Naive thymus-derived CD8-positive, alpha-beta T cell (primary cell): Measurements from ENCODE around the gene PGS1. TPM values are rescaled to one million over a fixed set of nuclear protein-coding genes. Genes with fewer than 3 reads are reported as not detected.
A peak's percentile ranks its signal among the peaks of the same experiment; 100 is the strongest.

Experiments used
- ATAC-seq, 2 donors: fragments of 150-1000 bp; cut with Tn5 transposase in 1 of 2; sonication (Bioruptor Pico), chemical (Tn5 transposase) in 1 of 2; 1 replicate in 1 of 2; 2 replicates in 1 of 2; pipeline ENCODE4 v1.10.0; 2021; ENCODE audit warnings: mild to moderate bottlenecking in 2 of 2, moderate library complexity in 2 of 2
- POLR2A ChIA-PET: fragments of 350-600 bp; sonication (Branson Sonifier 250); formaldehyde crosslinking; loops from one replicate; lab custom pipeline; 2021; ENCODE audit warnings: antibody characterized with exemption; lab: Charles Lee
- DNase-seq, 10 donors: peaks; one replicate each; pipeline versions ENCODE4 v3.0.0 to v3.0.0-alpha.2; 2020 to 2022
- H3K27ac Mint-ChIP-seq, 10 donors: one replicate each; pipeline ENCODE4 v1.8.0; 2020 to 2022; ENCODE audit warnings: mild to moderate bottlenecking in 10 of 10, mixed read lengths in 10 of 10, moderate library complexity in 4 of 10, inconsistent platforms in 1 of 10
- H3K27me3 Mint-ChIP-seq, 5 donors: one replicate each; pipeline ENCODE4 v1.8.0; 2021 to 2022; ENCODE audit warnings: mixed read lengths in 5 of 5
- H3K36me3 Mint-ChIP-seq, 3 donors: one replicate each; pipeline ENCODE4 v1.8.0; 2020 to 2022; ENCODE audit warnings: mixed read lengths in 3 of 3, mild to moderate bottlenecking in 2 of 3, inconsistent platforms in 1 of 3
- H3K4me1 Mint-ChIP-seq, 4 donors: one replicate each; pipeline ENCODE4 v1.8.0; 2021 to 2022; ENCODE audit warnings: mixed read lengths in 4 of 4
- H3K4me3 Mint-ChIP-seq, 10 donors: one replicate each; pipeline ENCODE4 v1.8.0; 2020 to 2022; ENCODE audit warnings: mild to moderate bottlenecking in 10 of 10, mixed read lengths in 10 of 10, moderate library complexity in 6 of 10, inconsistent platforms in 1 of 10
- H3K9me3 Mint-ChIP-seq, 9 donors: one replicate each; pipeline ENCODE4 v1.8.0; 2020 to 2022; ENCODE audit warnings: mixed read lengths in 9 of 9, mild to moderate bottlenecking in 3 of 9, inconsistent platforms in 1 of 9, moderate library complexity in 1 of 9
- polyA plus RNA-seq, 3 donors: library from polyadenylated mRNA; unstranded; fragments of 300-500 nt; fragmentation: Illumina TruSeq; gene quantifications; one replicate each; pipeline ENCODE4 v1.2.3, GENCODE V29; 2021
- total RNA-seq, 8 experiments: library from RNA in 2 of 8; stranded (reverse) in 2 of 8; gene quantifications; one replicate each; pipeline ENCODE4 v1.2.3 and lab custom pipeline; 2021 to 2026

PGS1 gene
- total and polyA plus RNA-seq, 5 experiments from 2014 or later = 24.3 to 73.4 (median 46.6) TPM

DNA sequence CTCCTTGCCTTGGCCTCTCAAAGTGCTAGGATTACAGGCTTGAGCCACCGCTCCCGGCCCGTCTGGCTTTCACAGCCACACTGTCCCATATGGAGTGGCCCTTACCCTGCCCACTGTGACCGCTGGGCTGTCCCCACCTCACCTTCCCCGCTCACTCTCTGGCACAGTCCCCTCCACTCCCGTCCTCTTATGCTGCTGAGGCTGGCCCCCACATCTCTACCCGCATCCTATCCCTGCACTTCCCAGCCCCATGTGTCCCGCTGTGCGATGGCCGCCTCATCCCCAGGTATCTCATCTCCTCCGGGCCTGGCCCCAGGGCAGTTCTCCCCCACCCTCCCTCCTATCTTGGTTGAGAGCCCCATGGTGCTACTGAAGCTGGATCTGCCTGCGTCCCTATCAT is 93.2 kb downstream of the PGS1 start:
- Mint-ChIP-seq H3K9me3 (no peaks in the 10 kb centered on the region), H3K4me1 (peaks cover 0 to 13% (median 7%) of the 10 kb centered on the region in 4 donors), H3K27me3 (peaks cover 0 to 7% (median 0%) of the 10 kb centered on the region in 5 donors), H3K4me3 (no peak overlapping the region), H3K27ac (peak overlapping the region in 1 of 10 donors; percentile 24), H3K36me3 (no peaks in the 10 kb centered on the region)
- DNase-seq = no peak
- ATAC-seq = no peak
- POLR2A ChIA-PET = no interaction called here

- H3K27ac Mint-ChIP-seq = peak overlapping the region in 1 of 10 donors; percentile 48
- peaks cover 0 to 13% (median 6%) of the 10 kb centered on the region in 4 donors for H3K4me1 Mint-ChIP-seq
- peaks cover 0 to 7% (median 0%) of the 10 kb centered on the region in 5 donors for H3K27me3 Mint-ChIP-seq
These were observed 93.8 kb downstream of the PGS1 start for GRCh38 chr17:78472035-78472905.

GRCh38 chr17:78473951-78474613 is 95.6 kb downstream of the PGS1 start:
- H3K4me3 Mint-ChIP-seq = peak overlapping the region in 1 of 10 donors; percentile 78
- ATAC-seq = no peak
- H3K27me3 Mint-ChIP-seq = peaks cover 0 to 7% (median 0%) of the 10 kb centered on the region in 5 donors
- H3K27ac Mint-ChIP-seq = peak overlapping the region in 2 of 10 donors; percentile 60 to 68
- no peak for DNase-seq
- no peaks in the 10 kb centered on the region for H3K9me3 Mint-ChIP-seq
- peaks cover 0 to 13% (median 6%) of the 10 kb centered on the region in 4 donors for H3K4me1 Mint-ChIP-seq
- H3K36me3 Mint-ChIP-seq = no peaks in the 10 kb centered on the region
- POLR2A ChIA-PET = no interaction called here

More at GRCh38 chr17:78472035-78472905, 93.8 kb downstream of the PGS1 start:
- POLR2A ChIA-PET = no interaction called here
- Mint-ChIP-seq H3K9me3 (no peaks in the 10 kb centered on the region), H3K36me3 (no peaks in the 10 kb centered on the region), H3K4me3 (no peak overlapping the region)
- ATAC-seq = no peak
- no peak for DNase-seq

Other genes with a start within 250 kb of the PGS1 start
- gene TMC6, start 249.9 kb upstream of the PGS1 start, total RNA-seq = 100 to 1,000 TPM; 809 to 819 TPM
- 100 to 1,000 TPM; 186 to 253 (median 209) TPM for gene TMC6, start 249.9 kb upstream of the PGS1 start, polyA plus RNA-seq
- gene TMC8, start 247.9 kb upstream of the PGS1 start, total RNA-seq = 100 to 1,000 TPM; 367 to 370 TPM
- 100 to 1,000 TPM in 1 of 3 donors, 10 to 100 TPM in 2; 62.5 to 141 (median 72.9) TPM for gene TMC8, start 247.9 kb upstream of the PGS1 start, polyA plus RNA-seq
- gene C17orf99, start 232.3 kb upstream of the PGS1 start, total RNA-seq = under 1 TPM in 1 of 2 experiments, not detected in 1; 0.60 TPM
- not detected for gene C17orf99, start 232.3 kb upstream of the PGS1 start, polyA plus RNA-seq
- 10 to 100 TPM; 58.1 to 66.6 TPM for gene SYNGR2, start 210.1 kb upstream of the PGS1 start, total RNA-seq
- gene SYNGR2, start 210.1 kb upstream of the PGS1 start, polyA plus RNA-seq = 100 to 1,000 TPM in 1 of 3 donors, 10 to 100 TPM in 2; 88.4 to 108 (median 92.1) TPM
- gene TK1, start 191.6 kb upstream of the PGS1 start, total RNA-seq = not detected
- gene TK1, start 191.6 kb upstream of the PGS1 start, polyA plus RNA-seq = 1 to 10 TPM in 1 of 3 donors, under 1 TPM in 1, not detected in 1; 0.18 to 1.1 TPM
- gene AFMID, start 191.3 kb upstream of the PGS1 start, total RNA-seq = 1 to 10 TPM; 1.8 to 2.4 TPM
- gene AFMID, start 191.3 kb upstream of the PGS1 start, polyA plus RNA-seq = 1 to 10 TPM in 2 of 3 donors, under 1 TPM in 1; 0.41 to 1.7 (median 1.6) TPM
- gene BIRC5, start 164.4 kb upstream of the PGS1 start, total RNA-seq = under 1 TPM in 1 of 2 experiments, not detected in 1; 0.30 TPM
- not detected for gene BIRC5, start 164.4 kb upstream of the PGS1 start, polyA plus RNA-seq
- gene TMEM235, start 147.0 kb upstream of the PGS1 start, total RNA-seq = not detected
- not detected for gene TMEM235, start 147.0 kb upstream of the PGS1 start, polyA plus RNA-seq
- 1 to 10 TPM in 1 of 2 experiments, under 1 TPM in 1; 0.86 to 1.0 TPM for gene SOCS3, start 18.6 kb upstream of the PGS1 start, total RNA-seq
- gene SOCS3, start 18.6 kb upstream of the PGS1 start, polyA plus RNA-seq = 10 to 100 TPM; 21.2 to 43.9 (median 37.3) TPM
- gene DNAH17, start 198.7 kb downstream of the PGS1 start, total RNA-seq = under 1 TPM in 1 of 2 experiments, not detected in 1; 0.81 TPM
- gene DNAH17, start 198.7 kb downstream of the PGS1 start, polyA plus RNA-seq = under 1 TPM in 2 of 3 donors, not detected in 1; 0.28 to 0.38 TPM